AG04449 (cell line): ENCODE data around the gene CHAC2.
A peak's percentile ranks its signal among the peaks of the same experiment; 100 is the strongest.
"Not testable (repeated sequence)": the region's sequence is repeated elsewhere in the genome, so short reads cannot be mapped to it uniquely, and the experiment has no call there.

Experiments used
- CTCF ChIA-PET: fragments of 350-600 bp; formaldehyde crosslinking; extraction: SDS; loops from one replicate; lab custom pipeline; 2021; ENCODE audit warnings: antibody characterized with exemption; lab: Yijun Ruan, JAX
- POLR2A ChIA-PET: fragments of 400-600, 350-600 bp; formaldehyde crosslinking; extraction: SDS; loops from one replicate; lab custom pipeline; 2020; ENCODE audit warnings: antibody characterized with exemption, inconsistent platforms; lab: Yijun Ruan, JAX
- DNase-seq: peaks from one replicate; pipeline ENCODE4 v3.0.0-alpha.2; 2010; ENCODE audit warnings: low read depth, low spot score
- H3K4me3 ChIP-seq: 2 replicates; pipeline ENCODE4 v1.5.1; 2011; ENCODE audit warnings: low read depth, mild to moderate bottlenecking, control low read depth, low read length
- TF ChIP-seq, protein P1 (sequence below): IDR thresholded peaks from one replicate; pipeline ENCODE4 v1.5.1; 2011; ENCODE audit warnings: mild to moderate bottlenecking, moderate library complexity, low read length, control low read depth, inconsistent platforms; ENCODE audit not compliant: insufficient read depth; ENCODE audit errors: missing control alignments

CHAC2 gene

DNA sequence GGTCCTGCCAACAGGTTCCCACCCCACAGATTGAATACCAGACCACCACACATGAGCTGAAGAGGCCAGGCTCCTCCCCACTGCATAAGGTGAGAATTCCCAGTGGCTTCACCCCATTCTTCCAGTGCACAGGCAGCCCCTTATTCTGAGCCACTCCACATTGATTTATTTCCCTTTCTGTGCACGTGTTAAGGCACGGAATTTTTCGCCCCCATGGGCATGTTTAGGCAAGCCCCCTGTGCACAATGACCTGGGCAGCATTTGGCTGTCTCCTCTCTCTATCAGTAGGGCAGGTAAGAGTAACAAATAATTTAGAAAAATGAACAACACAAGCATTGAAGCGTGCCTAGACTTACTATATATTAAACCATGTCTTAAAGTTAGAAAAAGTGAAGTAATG is 15.2 kb upstream of the CHAC2 start:
- DNase-seq, result no peak
- POLR2A ChIA-PET, result no interaction called here
- TF ChIP-seq, protein P1, sequence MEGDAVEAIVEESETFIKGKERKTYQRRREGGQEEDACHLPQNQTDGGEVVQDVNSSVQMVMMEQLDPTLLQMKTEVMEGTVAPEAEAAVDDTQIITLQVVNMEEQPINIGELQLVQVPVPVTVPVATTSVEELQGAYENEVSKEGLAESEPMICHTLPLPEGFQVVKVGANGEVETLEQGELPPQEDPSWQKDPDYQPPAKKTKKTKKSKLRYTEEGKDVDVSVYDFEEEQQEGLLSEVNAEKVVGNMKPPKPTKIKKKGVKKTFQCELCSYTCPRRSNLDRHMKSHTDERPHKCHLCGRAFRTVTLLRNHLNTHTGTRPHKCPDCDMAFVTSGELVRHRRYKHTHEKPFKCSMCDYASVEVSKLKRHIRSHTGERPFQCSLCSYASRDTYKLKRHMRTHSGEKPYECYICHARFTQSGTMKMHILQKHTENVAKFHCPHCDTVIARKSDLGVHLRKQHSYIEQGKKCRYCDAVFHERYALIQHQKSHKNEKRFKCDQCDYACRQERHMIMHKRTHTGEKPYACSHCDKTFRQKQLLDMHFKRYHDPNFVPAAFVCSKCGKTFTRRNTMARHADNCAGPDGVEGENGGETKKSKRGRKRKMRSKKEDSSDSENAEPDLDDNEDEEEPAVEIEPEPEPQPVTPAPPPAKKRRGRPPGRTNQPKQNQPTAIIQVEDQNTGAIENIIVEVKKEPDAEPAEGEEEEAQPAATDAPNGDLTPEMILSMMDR, result no peak
- CTCF ChIA-PET, result no interaction called here
- no peak overlapping the region for H3K4me3 ChIP-seq

DNA sequence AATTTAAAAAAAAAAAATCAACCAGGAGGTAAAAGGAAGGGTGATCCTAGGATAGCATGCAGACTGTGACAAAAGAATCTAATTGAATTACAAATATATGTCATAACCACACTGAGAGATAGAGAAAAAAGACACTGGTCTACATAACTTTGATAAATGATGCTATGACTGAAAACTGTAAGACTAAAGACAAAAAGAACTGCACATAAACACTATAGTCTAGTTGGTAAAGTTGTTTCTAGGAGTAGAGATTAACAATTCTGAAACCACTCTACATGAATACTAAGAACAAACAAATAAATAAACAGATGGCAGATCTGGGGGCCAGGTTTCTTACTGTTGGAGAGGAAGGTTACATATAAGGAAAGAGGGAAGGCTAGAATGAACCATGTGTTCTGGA is 14.6 kb upstream of the CHAC2 start:
- no peak overlapping the region for H3K4me3 ChIP-seq
- POLR2A ChIA-PET, result no interaction called here
- DNase-seq, result no peak
- TF ChIP-seq, protein P1, result no peak
- CTCF ChIA-PET, result no interaction called here

DNA sequence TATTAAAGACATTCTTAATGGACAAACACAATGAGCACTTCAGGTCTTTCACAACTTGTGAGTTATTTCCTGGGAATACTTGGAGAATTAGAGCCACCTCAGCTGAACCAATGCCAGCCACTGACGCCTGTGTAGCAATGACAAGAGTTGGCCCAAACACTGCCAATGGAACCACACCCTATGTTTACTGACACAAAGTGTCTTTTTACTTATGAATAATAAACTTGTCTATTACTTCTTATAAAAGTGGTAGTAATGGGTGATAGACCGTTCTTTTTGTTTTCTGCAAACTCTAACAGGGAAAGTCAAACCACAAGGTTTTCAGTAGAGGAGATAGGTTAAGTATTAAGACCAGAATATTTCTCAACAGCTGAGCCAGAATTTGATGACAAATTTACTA is 12.5 kb upstream of the CHAC2 start:
- CTCF ChIA-PET, result no interaction called here
- no peak for DNase-seq
- POLR2A ChIA-PET, result no interaction called here
- TF ChIP-seq, protein P1, result no peak
- H3K4me3 ChIP-seq, result no peak overlapping the region

- ChIA-PET POLR2A (interaction anchor here (0.6 kb wide), 1 partner anchor 31 kb away, joined by 4 read pairs; no protein-coding TSS in a partner anchor), CTCF (interaction anchor here (1.2 kb wide), 1 partner anchor 17 kb away, joined by 3 read pairs; no protein-coding TSS in a partner anchor)
- TF ChIP-seq, protein P1, result no peak
- no peak overlapping the region for H3K4me3 ChIP-seq
- no peak for DNase-seq
Measured at GRCh38 chr2:53756644-53757043, 11.0 kb upstream of the CHAC2 start.

DNA sequence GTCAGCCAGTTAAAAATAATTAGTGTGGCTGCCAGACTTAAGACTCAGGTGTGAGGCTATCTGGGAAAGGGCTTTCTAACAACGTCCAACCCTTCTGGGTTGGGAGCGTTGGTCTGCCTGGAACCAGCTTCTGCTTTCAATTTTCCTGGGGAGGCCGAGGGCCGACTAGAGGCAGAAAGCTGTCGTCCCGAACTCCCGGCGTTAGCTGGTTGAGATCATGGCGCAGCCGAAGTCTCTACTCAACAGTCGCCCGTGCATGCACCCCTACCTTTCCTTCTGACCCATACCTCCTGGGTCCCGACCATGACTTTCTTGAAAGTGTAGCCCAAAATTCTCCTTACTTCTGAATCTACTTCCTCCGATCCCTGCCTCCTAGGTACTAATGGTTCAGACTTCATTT is 10.4 kb upstream of the CHAC2 start:
- ChIA-PET CTCF (interaction anchor here (1.2 kb wide), 1 partner anchor 17 kb away, joined by 3 read pairs; no protein-coding TSS in a partner anchor), POLR2A (interaction anchor here (0.6 kb wide), 1 partner anchor 31 kb away, joined by 4 read pairs; no protein-coding TSS in a partner anchor)
- not testable (repeated sequence) for DNase-seq, H3K4me3 ChIP-seq

DNA sequence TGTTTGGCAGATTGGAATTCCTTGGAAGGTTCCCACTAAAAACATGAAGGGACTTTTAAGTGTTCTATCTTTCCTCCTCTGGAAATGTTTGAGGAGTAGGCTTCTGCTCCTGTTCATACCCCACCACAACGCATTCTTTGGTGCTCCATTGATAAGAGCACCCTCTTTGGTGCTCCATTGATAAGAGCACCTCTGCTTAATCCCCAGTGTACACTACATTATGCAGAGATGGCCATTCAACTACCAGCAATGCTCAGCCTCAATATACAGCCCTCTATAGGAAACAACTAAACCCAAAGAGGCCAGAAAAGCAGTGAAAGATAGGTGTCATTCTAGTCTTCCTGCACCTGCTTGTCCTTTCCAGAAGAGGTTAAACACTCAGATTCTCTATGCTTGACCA is 1.8 kb upstream of the CHAC2 start:
- H3K4me3 ChIP-seq, result no peak overlapping the region
- TF ChIP-seq, protein P1, result no peak
- DNase-seq, result no peak
- ChIA-PET CTCF (no interaction called here), POLR2A (no interaction called here)

DNA sequence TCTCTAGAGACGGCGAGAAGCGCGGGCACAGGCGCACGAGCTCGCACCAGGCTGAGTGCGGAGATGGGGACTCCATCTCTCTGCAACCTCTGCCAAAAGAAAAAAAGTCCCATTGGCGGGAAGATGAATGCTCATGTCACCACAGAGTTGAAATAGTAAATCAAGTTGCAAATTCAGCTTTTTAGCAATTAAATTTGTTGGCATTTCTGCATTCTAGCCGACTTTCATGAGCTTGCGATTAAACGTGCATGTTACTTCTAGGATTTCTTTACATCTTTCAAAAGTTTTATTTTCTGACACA is 588 bp downstream of the CHAC2 start:
- TF ChIP-seq, protein P1, result no peak
- H3K4me3 ChIP-seq, result peak overlapping the region; percentile 77
- ChIA-PET POLR2A (interaction anchor here (0.7 kb wide), 1 partner anchor 17 kb away, joined by 3 read pairs; no protein-coding TSS in a partner anchor), CTCF (interaction anchor here (1.6 to 1.8 kb wide), 2 partner anchors 9 to 19 kb away, joined by 10 read pairs; partner anchors contain the start of genes ASB3 and ERLEC1)
- DNase-seq, result no peak
